IPS DF 4.7 (cell line): Measurements from ENCODE around the gene TOMM5.

ENCODE experiments used
- DNase-seq: peaks from one replicate; pipeline ENCODE4 v3.0.0-alpha.2; 2013; ENCODE audit warnings: low spot score; ENCODE audit errors: extremely low read depth

TOMM5 gene

DNA sequence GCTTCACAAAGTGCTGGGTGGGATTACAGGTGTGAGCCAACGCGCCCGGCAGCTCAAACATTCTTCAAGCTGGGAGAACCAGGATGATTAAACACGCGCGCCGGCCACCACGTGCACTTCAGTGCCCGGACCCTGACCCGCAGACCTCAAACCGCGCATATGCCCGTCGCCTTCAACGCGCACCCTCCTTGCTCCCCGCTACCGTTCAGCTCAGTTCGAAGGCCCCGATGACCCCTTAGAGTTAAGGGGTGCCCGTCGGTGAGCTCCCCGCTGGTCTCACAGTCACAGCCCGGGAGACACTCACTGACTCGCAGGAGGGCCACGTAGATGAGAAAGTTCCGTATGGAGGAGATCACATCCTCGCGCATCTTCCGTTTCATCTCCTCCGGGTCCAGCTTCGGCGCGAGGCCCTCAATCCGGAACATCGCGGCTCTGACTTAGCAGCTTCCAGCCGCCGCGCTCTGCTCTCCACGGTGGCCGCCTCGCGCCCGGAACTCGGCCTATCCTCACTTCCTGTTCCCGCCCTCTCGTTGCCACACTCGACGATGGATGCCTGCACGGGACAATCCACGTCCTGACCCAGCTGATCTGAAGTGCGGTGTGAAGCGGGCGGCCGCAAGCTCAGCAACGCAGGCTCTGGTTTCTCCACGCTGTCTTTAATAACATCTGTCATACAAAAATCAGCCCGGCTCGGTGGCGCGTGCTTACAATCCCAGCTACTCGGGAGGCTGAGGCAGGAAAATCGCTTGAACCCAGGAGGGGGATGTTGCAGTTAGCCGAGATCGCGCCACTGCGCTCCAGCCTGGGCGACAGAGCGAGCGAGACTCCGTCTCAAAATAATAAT is at the start of gene TOMM5:
TSS of gene TOMM5 (minus strand) at position 490 of the 844 bp plus-strand sequence. CDS start at position 425, 65 bp downstream.
- peak; percentile 46 for DNase-seq

GRCh38 chr9:37641331-37641730 is 48.9 kb upstream of the TOMM5 start:
- no peak for DNase-seq

- no peak for DNase-seq
Measured at GRCh38 chr9:37640246-37640645, 47.8 kb upstream of the TOMM5 start.

DNA sequence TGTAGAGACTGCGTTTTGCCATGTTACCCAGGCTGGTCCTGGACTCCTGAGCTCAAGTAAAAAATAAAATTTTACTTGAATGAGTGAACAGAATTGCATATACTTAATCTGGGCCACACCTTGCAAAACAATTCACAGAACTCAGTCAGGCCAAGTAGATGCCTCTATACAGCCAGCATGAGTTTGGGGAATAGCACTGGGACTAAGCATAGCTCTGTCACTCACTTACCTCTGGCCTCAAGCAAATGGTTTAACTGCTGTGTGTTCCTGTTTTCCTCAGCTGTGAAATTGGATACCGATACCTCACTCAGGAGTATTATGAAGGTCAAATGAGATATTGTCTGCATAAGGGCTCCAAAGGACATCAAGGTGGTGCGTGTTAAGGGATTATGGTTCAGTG is 47.4 kb upstream of the TOMM5 start:
- DNase-seq = no peak

DNA sequence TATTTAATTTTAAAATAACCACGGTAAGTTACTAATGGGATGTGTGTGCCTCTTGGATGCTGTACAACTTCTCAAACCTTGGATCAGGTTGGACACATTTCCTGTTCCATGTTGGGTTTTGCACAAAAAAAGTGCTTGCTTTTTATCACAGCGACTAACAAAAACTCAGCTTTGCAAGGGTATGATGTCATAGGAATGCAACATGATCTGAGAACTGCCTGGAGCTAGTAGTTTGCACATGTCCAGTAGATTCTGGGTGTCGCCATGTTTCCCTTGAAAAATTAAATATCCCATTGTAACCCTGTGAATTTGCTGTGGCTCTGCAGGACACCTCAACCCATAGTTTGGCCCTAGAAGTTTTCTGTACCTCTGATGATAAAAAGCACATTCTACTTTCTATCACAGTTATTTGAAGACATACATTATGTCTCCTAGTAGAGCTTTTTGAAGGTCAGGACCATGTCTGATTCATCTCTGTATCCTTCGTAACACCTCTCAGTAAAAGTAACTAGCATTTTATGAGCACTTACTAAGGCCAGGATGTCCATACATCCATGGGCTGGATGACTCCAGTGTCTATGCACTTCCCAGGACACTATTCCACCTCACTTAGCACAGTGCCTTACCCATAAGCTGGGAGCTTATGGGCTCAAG is 46.8 kb upstream of the TOMM5 start:
- DNase-seq = no peak

DNA sequence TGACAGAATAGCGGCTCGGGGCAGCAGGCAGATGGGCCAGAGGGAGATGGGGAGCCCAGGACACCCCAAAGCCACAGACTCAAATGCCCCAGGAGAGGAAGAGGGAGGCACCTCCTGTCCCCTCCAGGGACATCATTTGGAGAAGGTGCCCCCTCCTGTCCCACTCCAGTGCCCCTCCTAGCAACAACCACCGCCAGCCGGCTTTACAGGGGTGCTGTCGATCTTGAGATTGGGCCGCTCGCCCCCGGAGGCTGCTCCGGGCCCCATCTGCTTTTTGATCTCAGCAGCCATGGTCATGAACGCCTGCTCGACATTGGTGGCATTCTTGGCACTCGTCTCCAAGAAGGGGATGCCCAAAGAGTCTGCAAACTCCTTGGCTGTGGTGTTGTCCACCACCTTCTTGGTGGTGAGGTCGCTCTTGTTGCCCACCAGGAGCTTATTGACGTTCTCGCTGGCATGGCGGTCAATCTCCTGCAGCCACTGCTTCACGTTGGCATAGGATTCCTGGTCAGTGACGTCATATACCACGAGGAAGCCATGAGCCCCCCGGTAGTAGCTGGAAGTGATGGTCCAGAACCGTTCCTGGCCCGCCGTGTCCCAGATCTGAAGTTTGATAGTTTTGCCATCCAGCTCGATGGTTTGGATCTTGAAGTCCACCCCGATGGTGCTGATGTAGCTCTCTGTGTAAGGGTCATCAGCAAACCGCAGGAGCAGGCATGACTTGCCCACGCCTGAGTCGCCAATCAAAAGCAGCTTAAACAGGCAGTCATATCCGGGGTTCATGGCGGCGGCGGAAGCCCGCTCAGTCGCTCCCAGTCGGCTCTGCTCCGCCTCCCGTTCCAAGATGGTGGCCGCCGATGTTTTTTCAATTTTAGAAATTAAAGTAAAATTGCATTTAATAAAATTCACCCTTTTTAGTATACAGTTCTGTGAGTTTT is 44.4 kb upstream of the TOMM5 start:
- DNase-seq = no peak

- DNase-seq = no peak
Measured at GRCh38 chr9:37635808-37636207, 43.4 kb upstream of the TOMM5 start.

DNA sequence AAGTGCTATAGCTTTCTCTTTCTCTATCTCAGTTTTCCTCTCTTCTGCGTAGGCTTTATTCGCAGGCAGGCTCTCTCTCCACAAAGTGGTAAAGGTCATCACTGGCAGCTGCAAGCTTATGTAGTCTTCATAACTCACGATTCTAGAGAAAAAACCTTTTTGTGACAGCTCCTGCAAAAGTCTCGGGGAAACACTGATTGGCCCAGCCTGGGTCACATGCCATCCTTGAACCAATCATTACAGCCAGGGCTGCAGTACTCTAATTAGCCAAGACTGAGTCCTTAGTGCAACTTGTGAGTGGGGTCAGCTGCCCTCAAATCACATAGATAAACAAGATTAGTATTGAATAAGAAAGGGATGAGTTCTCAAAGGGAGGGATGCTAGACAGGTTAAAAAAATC is 40.1 kb upstream of the TOMM5 start:
- no peak for DNase-seq

DNA sequence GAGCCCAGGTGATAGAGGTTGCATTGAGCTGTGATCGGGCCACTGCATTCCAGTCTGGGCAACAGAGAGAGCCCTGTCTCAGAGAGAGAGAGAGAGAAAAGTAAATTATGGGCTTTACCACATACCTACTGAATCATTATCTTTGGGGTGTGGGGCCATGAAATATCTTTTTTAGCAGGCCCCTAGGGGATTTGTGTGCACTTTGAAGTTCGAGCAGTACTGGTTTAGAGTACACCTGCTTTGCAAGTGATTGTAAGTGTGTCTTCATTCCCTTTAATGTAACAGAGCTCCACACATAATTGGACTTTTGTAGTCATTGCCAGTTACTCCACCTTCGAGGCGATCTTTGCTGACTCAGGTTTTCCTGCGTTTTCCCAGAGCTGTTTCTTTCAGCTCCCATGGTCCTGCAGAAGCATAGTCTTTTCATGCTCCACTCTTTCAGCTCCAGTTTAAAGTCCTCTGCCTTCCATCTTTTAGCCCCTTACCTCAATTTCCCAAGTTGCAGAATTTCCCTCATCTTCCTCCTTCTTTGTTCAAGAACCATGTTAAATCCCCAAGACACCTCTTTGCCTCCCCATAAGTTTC is 34.4 kb upstream of the TOMM5 start:
- DNase-seq = no peak

DNA sequence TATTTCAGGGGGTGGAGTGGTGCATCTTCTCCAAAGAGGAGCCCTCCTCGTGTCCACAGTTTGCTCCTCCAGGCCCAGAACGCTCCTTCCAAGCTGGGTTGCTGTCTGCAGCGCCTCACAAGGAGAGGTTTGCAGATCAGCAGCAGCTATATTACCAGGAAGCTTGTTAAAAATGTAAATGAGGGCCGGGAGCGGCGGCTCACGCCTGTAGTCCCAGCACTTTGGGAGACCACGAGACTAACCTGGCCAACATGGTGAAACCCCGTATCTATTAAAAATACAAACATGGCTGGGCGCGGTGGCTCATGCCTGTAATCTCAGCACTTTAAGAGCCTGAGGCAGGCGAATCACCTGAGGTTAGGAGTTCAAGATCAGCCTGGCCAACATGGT is 33.4 kb upstream of the TOMM5 start:
- DNase-seq = no peak

DNA sequence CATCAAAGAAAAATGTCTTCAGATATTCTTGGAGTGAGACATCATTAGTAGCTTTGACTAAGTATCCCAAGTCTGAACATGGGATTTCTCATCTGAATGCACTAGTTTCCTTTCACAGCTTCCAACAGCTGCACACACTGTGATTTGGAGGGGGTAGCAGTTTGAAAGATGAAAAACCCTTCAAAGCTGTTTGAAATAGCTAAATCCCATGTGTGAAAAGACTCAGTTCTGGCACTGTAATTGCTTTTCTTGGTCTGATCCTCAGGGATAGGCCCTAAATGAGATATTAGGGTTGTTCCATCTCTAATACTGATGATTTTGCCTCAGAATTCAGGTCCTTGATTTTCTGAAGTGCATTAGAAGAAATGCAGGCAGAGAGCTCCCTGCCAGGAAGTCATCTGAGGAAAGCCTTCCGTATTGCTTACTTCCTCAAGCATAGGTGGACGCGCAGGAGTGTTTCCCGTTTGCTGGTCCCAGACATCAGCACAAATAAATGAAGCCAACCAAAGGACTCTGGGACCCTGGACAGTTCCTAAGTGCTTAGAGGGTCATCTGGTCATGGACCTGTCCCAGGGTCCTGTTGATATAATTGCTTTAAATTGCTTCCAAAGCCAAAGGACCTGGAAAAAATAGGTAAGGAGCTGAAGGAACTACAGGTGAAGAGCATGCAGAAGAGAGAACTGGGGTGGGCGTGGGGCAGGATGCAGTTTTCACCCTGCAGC is 32.8 kb upstream of the TOMM5 start:
- DNase-seq = no peak

DNA sequence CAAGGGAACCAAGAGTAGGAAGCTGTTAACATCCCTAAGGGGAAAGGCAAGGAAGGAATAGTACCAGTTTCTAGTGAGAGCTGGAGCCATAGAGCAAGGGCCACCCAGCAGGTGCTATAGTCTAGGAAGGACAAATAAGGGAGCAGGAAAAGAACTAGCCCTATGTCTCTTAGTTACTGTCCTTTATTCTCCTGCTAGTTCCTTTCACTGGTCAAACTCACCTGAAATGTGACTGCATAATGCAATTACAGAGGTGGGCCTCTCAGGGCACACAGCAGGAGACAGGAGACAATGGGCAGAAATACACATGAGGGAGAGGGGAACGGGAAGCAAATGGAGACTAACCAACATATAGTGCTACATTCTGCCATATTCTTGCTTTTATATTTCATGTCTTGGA is 31.7 kb upstream of the TOMM5 start:
- DNase-seq = no peak

GRCh38 chr9:37623267-37623666 is 30.9 kb upstream of the TOMM5 start:
- DNase-seq = no peak

DNA sequence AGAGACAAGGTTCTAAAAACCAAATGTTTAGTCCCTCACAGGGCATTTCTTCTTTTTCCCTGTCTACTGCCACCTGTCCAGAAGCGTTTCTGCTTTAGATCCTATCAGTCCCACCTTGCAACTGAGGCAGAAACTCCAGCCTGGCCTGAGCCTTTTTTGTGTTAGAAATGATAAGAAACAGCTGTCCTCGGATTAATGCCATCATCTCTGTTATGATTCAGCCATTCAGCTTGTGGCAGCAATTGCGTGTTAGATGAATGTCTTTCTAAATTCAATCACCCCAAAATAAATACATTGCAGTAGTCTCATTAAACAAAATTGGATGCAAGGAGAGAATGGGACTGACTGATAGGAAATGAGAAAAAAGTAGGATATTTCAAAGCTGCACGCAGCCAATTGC is 30.1 kb upstream of the TOMM5 start:
- DNase-seq = no peak

DNA sequence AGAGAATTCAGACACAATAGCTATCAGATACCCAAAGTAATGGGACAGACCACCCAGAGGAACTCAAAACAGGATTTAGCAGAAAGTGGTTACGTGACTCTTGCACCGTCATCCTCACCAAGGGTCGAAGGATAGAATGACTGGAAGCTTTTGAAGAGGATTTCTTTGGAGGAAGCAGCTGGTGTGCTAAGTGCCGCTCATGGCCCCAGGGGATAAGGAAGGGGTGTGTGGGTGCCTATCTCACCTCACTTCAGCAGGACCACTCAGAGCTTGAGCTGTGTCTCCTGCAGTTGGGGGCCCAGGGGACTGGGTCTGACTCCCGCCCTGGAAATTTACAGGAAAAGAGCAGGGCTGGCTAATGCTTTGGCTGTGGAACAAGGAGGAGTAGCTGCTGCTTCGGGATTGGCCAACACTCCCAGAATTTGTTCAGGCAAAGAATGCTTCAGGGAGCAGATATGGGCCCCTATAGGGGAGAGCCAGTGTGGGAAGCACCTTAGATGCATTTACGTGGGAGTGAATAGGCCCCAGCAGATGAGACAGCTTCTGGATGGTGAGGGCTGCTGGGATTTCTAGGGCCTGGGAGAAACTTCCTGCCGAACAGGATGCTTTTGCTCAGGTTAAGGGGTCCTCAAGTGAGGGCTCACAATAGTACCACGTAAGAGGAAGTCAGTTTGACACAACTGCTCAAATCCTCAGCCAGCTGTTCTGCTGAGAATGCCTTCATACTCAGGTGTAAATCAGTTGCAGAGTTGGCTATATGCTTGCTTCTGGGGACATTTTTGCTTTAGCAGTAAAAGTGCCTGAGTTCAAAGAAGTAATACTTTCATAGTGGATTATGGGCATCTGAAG is 29.1 kb upstream of the TOMM5 start:
- DNase-seq = no peak

GRCh38 chr9:37620396-37620795 is 28.0 kb upstream of the TOMM5 start:
- DNase-seq = no peak

GRCh38 chr9:37619806-37620205 is 27.4 kb upstream of the TOMM5 start:
- DNase-seq = no peak

DNA sequence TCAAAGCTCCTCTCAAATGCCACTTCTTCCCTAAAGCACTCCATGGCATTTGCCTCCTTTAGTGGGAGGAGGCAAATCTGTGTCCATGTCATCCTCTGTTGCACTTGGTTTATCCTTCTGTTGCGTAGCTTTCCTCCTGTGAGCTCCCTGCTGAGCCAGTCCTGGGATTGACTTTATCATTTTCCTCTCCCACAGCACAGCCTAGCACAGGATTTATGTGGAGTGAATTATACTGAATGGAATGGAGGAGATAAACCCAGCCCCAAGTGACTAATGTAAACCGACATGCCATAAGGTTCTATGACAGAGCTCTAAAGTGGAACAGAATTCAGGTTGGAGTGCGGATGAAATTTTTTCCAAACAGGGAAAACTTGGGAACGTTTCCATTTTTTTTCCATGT is 26.4 kb upstream of the TOMM5 start:
- DNase-seq = no peak

DNA sequence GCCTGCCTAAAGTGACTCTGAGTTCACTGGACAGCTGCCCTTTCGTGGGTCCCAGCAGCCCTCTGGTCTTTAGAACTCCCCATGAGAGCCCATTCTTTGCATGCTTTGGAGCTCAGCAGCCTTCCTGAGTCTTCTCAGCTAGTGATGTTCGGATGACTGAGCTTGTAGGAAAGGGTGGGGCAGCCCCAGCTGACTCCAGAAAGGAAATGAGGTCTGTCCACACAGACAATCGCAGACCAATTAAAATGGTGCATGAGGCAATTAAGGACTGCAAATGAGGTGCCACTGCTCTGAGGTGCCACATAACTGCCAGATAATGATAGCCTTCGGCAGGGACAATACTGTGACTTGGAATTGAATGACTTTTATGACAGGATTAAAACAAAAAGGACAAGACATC is 25.4 kb upstream of the TOMM5 start:
- no peak for DNase-seq

- no peak for DNase-seq
Measured at GRCh38 chr9:37617161-37617560, 24.8 kb upstream of the TOMM5 start.
